ENCODE measurements around the gene F7.

- TF ChIP-seq JUN (IDR thresholded peaks at IDR 0.05; ENCODE audit: borderline replicate concordance, insufficient read depth, insufficient read length, low read depth), result no peak
- TF ChIP-seq MYC (IDR thresholded peaks at IDR 0.05; ENCODE audit: low read depth, low read length), result no peak
Observed at GRCh38 chr13:113073942-113074341, 31.6 kb upstream of the F7 start.
